Tibial nerve (tissue), 4 donors: ENCODE results near the gene ARHGAP44. TPM values are rescaled to one million over a fixed set of nuclear protein-coding genes. Genes with fewer than 3 reads are reported as not detected.

Experiments
- DNase-seq, 2 donors: peaks; one replicate each; pipeline ENCODE4 v3.0.0-alpha.2; 2019; ENCODE audit warnings: low spot score in 2 of 2
- H3K27ac ChIP-seq, 4 donors: fragments of 200-600 bp; sonication (generic) in 3 of 4; one replicate each; pipeline ENCODE4 v1.5.1; 2017 to 2019; ENCODE audit warnings: mild to moderate bottlenecking in 1 of 4
- H3K27me3 ChIP-seq, 2 donors: fragments of 200-600 bp; sonication (generic) in 1 of 2; one replicate each; pipeline versions ENCODE4 v1.5.1 to v1.6.0; 2017 to 2019
- H3K36me3 ChIP-seq, 3 donors: fragments of 200-600 bp; sonication (generic); one replicate each; pipeline ENCODE4 v1.5.1; 2018 to 2019
- H3K4me1 ChIP-seq, 4 donors: fragments of 200-600 bp; sonication (generic) in 3 of 4; one replicate each; pipeline ENCODE4 v1.5.1; 2017 to 2019
- H3K4me3 ChIP-seq, 4 donors: fragments of 200-600 bp; sonication (generic) in 3 of 4; one replicate each; pipeline ENCODE4 v1.5.1; 2017 to 2019; ENCODE audit warnings: mild to moderate bottlenecking in 1 of 4, moderate library complexity in 1 of 4
- H3K9me3 ChIP-seq, 4 donors: fragments of 200-600 bp; sonication (generic) in 3 of 4; one replicate each; pipeline ENCODE4 v1.5.1; 2017 to 2019
- CTCF ChIP-seq, 5 experiments: fragments of 200-600 bp in 3 of 5; fragments of 450-650 bp in 2 of 5; sonication (generic) in 3 of 5; IDR thresholded peaks; one replicate each; pipeline ENCODE4 v1.5.1; 2016 to 2019; ENCODE audit warnings: antibody characterized with exemption in 5 of 5, mild to moderate bottlenecking in 3 of 5, moderate library complexity in 2 of 5
- EP300 ChIP-seq, 2 donors: sonication (generic); formaldehyde crosslinking; IDR thresholded peaks; one replicate each; pipeline ENCODE4 v1.6.1; 2017; ENCODE audit warnings: antibody characterized with exemption in 2 of 2, mild to moderate bottlenecking in 1 of 2
- POLR2A ChIP-seq, 2 donors: fragments of 450-650 bp; IDR thresholded peaks; one replicate each; pipeline ENCODE4 v1.6.1; 2017; ENCODE audit warnings: antibody characterized with exemption in 2 of 2, mild to moderate bottlenecking in 2 of 2, moderate library complexity in 2 of 2
- WGBS, 2 donors: methylation state at CpG; one replicate each; pipeline ENCODE4 v1.1.5; 2018; 5-methylcytosine and 5-hydroxymethylcytosine counted together
- total RNA-seq, 4 donors: library from RNA; depleted of rRNA; stranded (reverse); fragments of >200 nt; gene quantifications; one replicate each; pipeline ENCODE4 v1.1.0, GENCODE V29; 2016

Gene ARHGAP44
- total RNA-seq, 4 donors from 2014 or later: 1.6 to 4.6 (median 2.7) TPM

DNA sequence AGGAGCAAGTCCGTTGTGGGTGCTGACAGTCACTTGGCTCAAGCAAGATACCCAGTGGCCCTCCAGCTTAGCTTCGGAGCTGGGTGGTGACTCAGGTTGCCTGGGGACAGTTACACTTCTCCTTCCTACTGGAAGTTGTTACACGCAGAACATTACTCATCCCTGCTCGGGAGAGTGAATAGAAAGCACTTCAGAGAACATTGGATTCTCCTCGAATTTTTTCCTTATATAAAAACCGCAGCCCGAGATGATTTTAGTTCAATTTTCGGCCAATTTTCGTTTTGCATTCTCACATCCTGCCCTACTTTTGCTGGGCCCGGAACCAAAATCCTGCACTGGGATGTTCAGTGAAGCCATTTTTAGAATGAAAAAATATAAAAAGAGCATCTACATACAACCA is 128.8 kb downstream of the ARHGAP44 start:
- Histone ChIP-seq H3K36me3 (peaks cover 0 to 5% (median 0%) of the 10 kb centered on the region in 3 donors), H3K27ac (no peak overlapping the region), H3K9me3 (no peaks in the 10 kb centered on the region), H3K27me3 (no peaks in the 10 kb centered on the region), H3K4me3 (no peak overlapping the region), H3K4me1 (no peaks in the 10 kb centered on the region)
- no peak for DNase-seq
- WGBS, 2 donors: 91 to 95% methylated on average over 10 of the region's 10 CpGs
- no peak for TF ChIP-seq POLR2A (IDR thresholded peaks at IDR 0.05)
- TF ChIP-seq EP300 (IDR thresholded peaks at IDR 0.05): no peak
- TF ChIP-seq CTCF (IDR thresholded peaks at IDR 0.05): no peak

GRCh38 chr17:12922120-12922519 is 132.8 kb downstream of the ARHGAP44 start:
- TF ChIP-seq CTCF (IDR thresholded peaks at IDR 0.05): no peak
- TF ChIP-seq POLR2A (IDR thresholded peaks at IDR 0.05): no peak
- TF ChIP-seq EP300 (IDR thresholded peaks at IDR 0.05): no peak
- no peaks in the 10 kb centered on the region for H3K27me3 ChIP-seq
- no peak overlapping the region for H3K27ac ChIP-seq
- H3K4me1 ChIP-seq: peaks cover 0 to 2% (median 0%) of the 10 kb centered on the region in 4 donors
- H3K4me3 ChIP-seq: no peak overlapping the region
- H3K36me3 ChIP-seq: no peaks in the 10 kb centered on the region
- WGBS, 2 donors: 90 to 91% methylated on average over 4 of the region's 4 CpGs
- DNase-seq: no peak
- H3K9me3 ChIP-seq: no peaks in the 10 kb centered on the region

DNA sequence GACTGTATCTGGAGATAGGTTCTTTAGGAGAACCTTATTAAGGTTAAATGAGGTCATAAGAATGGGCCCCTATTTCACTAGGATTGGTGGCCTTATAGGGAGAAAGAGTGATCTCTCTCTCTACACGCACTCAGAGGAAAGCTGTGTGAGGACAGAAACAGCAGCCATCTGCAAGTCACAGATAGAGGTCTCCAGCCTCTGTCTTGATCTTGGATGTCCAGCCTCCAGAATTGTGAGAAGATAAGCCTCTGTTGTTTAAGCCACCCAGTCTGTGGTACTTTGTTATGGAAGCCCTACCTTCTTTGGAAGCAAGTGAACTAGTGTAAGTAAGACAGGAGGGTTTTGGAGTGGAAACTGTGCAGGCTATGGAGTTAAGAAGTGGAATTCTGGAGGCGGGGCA is 135.3 kb downstream of the ARHGAP44 start:
- Histone ChIP-seq H3K27ac (no peak overlapping the region), H3K4me1 (peaks cover 0 to 16% (median 0%) of the 10 kb centered on the region in 4 donors), H3K27me3 (no peaks in the 10 kb centered on the region), H3K36me3 (no peaks in the 10 kb centered on the region), H3K4me3 (no peak overlapping the region), H3K9me3 (no peaks in the 10 kb centered on the region)
- DNase-seq: no peak
- TF ChIP-seq CTCF (IDR thresholded peaks at IDR 0.05) (no peak), POLR2A (IDR thresholded peaks at IDR 0.05) (no peak), EP300 (IDR thresholded peaks at IDR 0.05) (no peak)
- 85 to 88% methylated on average over 2 of the region's 2 CpGs for WGBS, 2 donors

- WGBS, 2 donors: 48 to 65% methylated on average over 1 of the region's 1 CpG
- H3K4me1 ChIP-seq: peaks cover 0 to 16% (median 0%) of the 10 kb centered on the region in 4 donors
- no peaks in the 10 kb centered on the region for H3K36me3 ChIP-seq
- H3K27me3 ChIP-seq: no peaks in the 10 kb centered on the region
- no peak overlapping the region for H3K4me3 ChIP-seq
- no peak for DNase-seq
- TF ChIP-seq EP300 (IDR thresholded peaks at IDR 0.05) (no peak), POLR2A (IDR thresholded peaks at IDR 0.05) (no peak), CTCF (IDR thresholded peaks at IDR 0.05) (no peak)
- H3K27ac ChIP-seq: no peak overlapping the region
- no peaks in the 10 kb centered on the region for H3K9me3 ChIP-seq
Measured at GRCh38 chr17:12927001-12927400, 137.7 kb downstream of the ARHGAP44 start.

DNA sequence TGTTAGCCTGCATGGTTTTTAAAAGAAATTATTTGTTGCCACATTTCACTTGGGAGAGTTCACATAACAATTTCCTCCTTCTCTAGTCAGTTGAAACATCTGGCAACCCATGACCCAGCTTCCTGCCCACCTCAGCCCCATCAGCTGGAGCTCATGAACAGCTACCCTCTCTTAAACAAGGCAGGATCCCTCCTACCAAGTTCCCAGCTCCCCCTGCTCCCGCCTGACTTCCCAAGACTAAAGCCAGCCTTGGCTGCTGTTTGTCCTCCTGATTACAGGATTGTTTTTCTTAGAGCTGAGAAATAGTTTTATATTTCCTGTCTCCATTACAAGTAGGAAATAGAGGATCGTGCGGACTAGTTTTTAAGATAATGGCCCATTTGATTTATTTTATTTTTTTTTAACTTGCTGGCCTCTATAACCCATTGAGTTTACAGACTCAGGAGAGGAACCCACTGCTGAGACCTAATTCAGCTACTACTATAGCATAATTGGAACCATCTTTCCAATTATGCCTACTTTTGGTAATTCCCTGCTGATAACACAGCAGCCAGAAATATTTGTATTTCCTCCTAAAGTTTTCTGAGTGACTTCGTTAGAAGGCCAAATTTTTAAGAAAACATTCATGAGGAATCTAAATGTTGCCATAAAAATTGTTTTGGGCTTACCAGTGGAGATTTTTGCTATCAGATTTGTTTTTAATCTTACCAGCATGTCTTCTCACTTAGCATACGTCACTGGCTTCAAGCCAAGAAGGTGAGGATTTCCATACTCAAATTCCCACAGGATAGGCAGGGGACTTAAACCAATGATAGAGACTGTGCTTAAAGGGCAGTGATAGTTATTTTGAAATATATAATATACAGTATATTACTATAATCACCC is 138.5 kb downstream of the ARHGAP44 start:
- H3K27ac ChIP-seq: peak overlapping the region in 2 of 4 donors; percentile 51 to 57
- no peaks in the 10 kb centered on the region for H3K27me3 ChIP-seq
- peak in 1 of 2 donors; percentile 5 for DNase-seq
- peaks cover 0 to 16% (median 0%) of the 10 kb centered on the region in 4 donors for H3K4me1 ChIP-seq
- no peaks in the 10 kb centered on the region for H3K36me3 ChIP-seq
- TF ChIP-seq CTCF (IDR thresholded peaks at IDR 0.05) (no peak), EP300 (IDR thresholded peaks at IDR 0.05) (no peak), POLR2A (IDR thresholded peaks at IDR 0.05) (no peak)
- H3K4me3 ChIP-seq: no peak overlapping the region
- no peaks in the 10 kb centered on the region for H3K9me3 ChIP-seq
- WGBS, 2 donors: 40% methylated on average over 5 of the region's 5 CpGs
